Measurements from ENCODE around the gene SPARC.

SPARC gene

DNA sequence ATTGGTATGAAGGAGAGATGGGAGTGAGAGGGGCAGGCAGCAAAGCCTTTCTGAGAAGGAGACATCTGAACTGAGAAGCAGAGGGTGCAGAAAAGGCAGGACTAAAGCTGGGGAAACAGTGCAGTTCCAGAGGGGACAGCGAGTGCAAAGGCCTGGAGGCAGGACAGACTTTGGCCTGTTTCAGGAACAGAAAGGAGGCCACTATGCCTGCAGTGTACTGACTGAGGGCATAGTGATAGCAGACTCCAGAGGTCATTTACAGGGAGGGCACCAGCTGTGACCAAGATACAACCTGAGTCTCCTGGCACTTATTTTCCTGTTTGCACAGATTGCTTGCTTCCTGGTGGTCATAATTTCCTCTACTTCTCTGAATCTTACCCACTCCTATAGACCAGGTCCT, 29.6 kb downstream of the SPARC start:
- no peak for DNase-seq

GRCh38 chr5:151656311-151656710, 30.4 kb downstream of the SPARC start:
- no peak for DNase-seq

DNA sequence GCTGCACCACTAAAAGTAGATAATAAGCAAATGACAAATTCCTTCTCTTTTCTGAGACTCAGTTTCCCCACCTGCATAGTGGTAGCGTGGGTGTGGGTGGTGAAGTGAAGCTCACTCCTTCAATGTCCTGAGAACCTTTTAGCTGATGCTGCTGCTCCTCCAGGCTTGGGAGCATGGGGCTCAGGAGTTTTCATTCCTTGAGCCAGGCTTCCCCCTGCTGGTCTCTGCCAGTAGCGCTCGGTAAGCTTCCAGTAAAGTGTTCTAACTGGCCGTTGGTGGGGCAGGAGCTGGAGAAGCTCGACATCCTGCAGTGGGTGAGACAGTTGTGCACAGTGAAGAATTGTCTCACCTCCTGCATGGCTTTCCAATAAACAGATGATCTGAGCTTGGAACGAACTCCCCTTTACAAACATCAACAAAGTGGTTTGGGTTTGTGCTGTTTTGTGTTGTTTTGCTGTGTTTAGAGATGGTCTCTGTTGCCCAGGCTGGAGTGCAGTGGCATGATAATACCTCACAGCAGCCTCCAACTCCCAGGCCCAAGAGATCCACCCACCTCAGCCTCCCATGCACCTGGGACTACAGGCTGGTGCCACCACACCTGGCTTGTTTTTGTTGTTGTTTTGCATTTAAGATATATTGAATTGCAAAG, 34.6 kb downstream of the SPARC start:
- peak; percentile 30 for DNase-seq

DNA sequence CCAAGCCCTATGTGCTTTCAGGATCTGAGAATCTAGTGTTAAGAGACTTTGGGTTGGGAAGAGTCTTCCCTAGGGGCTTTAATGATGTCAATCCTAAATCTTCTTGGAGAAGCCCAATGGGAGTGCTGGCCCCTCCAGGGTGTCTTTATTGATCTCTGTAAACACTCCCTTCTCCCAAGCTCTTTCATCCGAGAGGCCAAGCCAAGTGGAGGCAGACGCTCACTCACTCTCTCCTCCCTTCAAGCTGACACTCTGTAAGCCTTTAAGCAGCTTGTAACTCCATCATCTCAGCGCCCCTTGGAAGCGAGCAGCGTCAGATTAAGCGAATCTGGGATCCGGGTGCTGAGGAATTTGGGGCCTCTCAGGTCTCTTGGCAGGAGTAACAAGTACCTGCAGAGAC, 37.7 kb downstream of the SPARC start:
- DNase-seq, result no peak

GRCh38 chr5:151648089-151648488, 38.6 kb downstream of the SPARC start:
- no peak for DNase-seq

DNA sequence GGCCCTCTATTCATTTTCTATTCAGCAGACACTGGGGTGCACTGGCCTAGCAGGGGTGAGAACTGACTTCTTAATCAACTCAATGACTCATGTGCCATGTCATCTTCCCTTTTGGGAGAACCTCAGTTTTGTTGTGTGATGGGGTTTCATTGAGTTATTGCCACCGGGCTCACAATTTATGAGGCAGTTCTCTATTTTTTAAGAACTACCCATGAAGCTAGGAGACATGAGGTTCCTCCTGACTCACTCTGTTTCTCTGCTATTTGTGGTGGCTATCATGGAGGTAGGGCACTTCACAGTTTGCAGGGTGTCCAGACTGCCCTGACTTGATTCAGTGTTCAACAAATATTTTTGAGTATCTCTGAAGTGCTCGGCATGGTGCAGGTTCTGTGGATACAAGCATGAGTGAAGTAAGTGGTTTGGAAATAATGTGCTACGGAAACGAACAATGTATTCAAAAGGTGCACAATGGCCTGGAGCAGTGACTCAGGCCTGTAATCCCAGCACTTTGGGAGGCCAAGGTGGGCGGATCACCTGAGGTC, 39.3 kb downstream of the SPARC start:
- DNase-seq, result no peak

GRCh38 chr5:151646334-151646733, 40.4 kb downstream of the SPARC start:
- no peak for DNase-seq

DNA sequence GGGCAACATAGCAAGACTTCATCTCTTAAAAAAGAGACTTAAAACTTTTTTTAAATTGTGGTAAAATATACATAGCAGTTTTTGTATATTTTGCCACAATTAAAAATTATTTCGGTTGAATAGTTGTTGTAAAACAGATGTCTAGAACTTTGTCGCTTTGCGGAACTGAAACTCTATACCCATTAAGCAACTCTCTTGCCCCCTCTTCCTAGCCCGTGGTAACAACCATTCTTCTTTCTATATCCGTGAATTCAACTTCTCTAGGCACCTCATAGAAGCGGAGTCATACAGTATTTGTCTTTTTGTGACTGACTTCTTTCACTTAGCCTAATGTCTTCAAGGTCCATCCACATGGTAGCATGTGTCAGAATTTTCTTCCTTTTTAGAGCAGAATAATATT, 43.3 kb downstream of the SPARC start:
- DNase-seq, result no peak

DNA sequence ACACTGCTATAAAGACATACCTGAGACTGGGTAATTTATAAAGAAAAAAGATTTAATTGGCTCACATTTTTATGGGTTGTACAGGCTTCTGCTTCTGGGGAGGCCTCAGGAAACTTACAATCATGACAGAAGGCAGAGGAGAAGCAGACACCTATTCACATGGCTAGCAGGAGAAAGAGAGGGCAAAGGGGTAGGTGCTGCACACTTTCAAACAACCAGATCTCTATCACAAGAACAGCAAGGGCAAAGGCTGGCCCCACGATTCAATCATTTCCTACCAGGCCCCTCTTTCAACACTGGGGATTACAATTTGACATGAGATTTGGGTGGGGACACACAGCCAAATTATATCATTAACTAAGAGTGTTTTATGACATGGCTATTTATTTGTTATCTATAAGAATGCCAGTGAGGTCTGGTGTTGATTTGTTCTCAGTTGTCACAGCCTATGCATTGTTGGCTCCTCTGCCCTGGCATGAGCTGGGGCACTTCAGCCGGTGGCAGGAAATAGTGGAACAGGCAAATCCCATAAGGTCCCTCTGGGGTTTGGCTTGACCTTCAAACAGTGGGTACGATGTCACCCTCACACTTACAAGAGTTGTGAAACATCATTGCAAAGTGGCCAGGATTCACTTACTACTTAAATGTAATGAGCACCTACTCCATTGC, 44.1 kb downstream of the SPARC start:
- DNase-seq, result no peak

- DNase-seq, result no peak
These were observed 48.1 kb downstream of the SPARC start for GRCh38 chr5:151638619-151639018.

DNA sequence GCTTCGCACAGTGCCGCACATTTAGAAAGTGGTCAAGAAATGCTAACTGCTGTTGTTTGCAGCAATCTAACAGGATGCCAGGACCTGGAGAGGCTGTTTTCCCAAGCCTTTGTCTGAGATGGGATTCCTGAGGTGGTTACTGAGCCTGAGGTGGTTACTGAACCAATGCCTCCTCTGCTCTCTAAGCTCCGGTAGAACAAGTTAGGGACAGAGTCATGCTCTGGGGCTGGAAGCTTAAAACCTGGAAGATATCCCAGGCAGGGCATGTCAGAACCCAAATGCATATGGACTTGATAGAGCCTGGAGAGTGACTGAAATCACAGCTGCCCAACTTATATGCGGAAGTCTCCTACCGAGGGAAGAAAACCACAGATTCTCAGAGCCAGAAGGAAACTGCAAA, 49.0 kb downstream of the SPARC start:
- DNase-seq, result no peak

GRCh38 chr5:151633892-151634291, 52.8 kb downstream of the SPARC start:
- no peak for DNase-seq

DNA sequence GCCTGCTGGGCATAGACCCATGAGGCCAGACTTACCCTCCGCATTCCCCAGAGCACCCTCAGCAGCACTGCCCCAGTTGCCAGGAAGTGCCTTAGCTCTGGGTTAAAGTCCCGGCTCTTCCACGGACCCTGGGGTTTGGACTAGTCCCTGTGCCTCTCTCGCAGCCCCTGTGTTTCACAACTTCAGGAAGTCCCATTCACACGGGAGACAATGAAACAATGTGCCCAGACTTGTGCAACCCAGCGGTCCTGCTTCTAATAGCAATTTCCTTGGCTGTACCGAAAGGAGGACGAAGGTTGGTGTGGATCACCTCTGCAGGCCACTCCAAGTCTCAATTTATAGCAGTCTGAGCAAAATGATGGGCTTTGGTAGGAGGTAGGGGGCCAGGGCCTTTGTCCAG, 53.8 kb downstream of the SPARC start:
- no peak for DNase-seq

DNA sequence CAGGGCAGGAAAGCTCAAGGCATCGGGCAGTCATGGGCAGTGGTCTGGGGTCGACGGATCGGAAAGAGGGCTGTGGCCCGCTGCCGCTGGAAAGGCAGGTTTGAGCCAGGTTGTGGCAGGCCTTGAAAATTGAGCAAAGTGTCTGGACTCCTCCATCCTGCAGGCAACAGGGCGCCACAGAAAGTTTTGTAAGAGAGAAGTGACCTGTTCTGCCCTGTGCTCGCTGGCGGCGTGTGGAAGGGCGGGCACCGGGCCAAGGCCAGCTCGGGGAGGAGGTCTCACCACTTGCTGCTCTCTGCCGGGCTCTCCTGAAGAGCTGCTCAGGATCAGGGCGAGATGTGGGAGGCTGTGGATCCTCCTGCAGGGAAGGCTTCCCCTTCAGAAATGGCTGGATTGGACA, 54.2 kb downstream of the SPARC start:
- no peak for DNase-seq

GRCh38 chr5:151631941-151632340, 54.8 kb downstream of the SPARC start:
- no peak for DNase-seq

- no peak for DNase-seq
These were observed 56.6 kb downstream of the SPARC start for GRCh38 chr5:151630088-151630487.

DNA sequence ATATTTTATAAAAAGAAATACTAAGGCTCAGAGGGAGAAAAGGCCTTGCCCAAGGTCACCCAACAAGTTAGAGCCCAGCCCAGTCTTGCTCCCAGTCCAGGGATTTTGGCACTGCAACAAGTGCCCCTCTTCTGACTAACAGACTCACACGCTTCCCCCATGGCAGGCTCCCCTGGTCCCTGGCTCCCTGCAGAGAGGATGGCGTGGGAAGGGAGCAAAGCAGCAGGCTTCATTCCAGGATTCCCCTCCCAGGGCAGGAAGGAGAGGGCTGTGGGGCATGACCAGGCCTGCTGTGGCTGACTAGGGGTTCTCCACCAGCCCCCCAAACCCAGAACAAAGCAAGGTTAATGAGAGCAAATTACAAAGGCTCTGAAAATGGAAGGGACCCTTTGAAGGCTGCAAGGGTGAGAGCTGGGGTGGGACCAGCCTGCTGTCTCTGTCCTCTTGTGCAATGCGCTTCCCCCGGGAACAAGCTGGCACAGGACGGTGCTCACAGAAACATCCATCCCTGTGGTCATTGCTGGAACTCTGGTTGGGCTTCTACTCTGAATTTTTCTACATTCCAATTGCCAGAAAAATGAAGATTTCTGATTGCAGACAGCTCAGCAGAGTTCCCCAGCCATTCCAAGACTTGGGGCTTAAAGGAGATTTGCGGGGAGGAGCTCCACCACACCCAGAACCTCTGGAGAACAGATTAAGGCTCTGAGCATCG, 58.4 kb downstream of the SPARC start:
- DNase-seq, result no peak

DNA sequence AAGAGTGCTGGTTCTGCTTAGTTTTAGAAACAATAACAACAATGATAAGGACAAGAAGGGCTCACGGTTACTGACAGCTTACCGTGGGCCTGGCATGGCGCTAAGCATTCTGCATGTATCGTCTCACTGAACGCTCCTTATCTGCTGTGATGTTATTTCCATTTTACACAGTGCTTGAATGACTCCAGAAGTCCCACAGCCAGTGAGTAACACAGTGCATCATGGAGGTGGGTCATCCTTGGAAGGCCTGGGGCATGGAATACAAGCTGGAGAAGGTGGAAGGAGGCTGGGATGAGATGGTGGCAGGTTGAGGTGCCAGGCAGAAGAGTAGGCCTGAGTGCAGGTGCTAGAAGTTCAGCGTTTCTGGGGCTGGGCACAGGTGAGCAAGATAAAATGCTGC, 59.1 kb downstream of the SPARC start:
- no peak for DNase-seq

- DNase-seq, result no peak
These were observed 61.4 kb downstream of the SPARC start for GRCh38 chr5:151625285-151625684.

- DNase-seq, result no peak
These were observed 62.2 kb downstream of the SPARC start for GRCh38 chr5:151624476-151624875.

DNA sequence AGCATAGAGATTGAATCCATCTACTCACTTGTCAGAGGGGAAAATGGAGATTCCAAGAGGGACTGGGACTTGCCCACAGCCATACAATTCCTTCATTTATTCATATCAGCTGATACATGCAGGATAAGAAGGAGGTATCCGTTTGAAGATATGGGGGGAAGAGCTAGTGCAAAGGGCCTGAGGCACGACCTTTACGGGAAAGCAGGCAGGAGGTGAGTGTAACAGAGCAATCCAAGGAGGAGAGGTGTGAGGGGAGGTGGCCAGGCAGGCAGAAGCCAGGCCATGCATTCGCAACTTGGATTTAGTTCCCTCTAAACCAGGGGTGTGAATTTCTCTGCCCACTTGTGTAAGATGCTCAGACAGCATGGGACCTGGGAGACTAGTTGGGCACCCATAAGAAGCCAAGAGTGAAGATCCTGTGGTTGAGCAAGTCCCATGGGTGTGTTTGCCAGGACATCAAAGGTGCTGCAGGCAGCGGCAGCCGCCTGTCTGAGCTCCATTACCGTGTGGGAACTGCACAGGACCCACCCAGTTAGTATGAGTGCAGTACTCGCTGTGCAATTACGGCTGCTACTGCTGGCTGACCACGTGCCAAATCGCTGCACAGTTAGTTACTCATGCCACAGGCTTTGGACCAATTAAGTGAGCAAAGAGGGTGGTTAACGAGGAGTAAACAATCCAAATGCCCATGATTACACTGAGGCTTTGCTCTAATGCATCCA, 64.2 kb downstream of the SPARC start:
- DNase-seq, result no peak

DNA sequence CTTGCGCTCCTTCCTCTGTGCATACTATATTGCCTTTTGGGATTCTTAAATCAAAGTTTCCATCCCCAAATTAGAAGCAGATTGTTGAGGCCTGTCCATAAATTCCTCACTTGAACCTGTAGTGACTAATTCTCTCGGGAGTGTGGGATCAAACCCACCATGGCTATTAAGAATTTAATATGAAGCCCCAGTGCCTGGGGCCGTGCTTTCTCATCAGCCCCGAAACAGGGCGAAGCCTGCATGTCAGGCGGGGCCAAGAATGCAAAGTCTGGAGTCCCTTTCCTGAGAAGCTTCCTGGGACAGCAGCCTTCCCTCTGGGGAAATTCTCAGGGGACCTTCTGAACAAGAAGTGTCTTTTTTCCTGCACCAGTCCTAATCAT, 66.3 kb downstream of the SPARC start:
- DNase-seq, result no peak

DNA sequence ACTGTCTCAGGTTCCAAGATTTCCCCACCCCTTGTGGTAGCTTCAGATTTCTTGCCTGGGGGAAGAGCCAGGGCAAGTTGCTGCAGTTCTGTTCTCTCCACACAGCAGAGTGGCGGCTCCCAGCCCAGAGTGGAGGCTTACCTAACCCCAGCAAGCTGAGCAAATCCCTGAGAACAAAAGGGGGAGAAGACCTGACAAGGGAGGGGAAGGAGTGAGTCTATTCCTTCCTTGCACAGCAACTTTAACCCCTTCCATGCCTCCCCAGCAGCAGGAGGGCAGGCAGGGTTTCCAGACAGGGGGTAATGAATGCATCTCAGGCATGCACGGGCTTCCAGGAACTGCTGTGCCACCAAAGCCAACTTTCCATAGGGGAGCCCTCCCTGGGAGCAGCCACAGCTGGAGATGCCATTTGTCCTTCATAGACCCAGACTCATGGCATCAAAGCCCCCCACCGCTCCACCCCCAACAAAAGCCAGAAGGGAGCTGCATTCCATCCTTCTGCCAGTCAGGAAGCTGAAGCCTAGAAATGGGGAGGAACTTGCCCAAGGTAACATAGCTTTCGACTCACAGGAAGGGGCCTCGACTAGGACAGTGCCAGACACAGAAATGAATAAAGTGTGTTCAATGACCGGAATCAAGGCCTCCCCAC, 66.8 kb downstream of the SPARC start:
- no peak for DNase-seq

Measured in NCI-H526 treated with DMSO at 0.1 percent for 48 hours (cell line).